HepG2 (cell line): ENCODE data around the gene GORASP2. TPM values are rescaled to one million over a fixed set of nuclear protein-coding genes. Genes with fewer than 3 reads are reported as not detected.

Experiments
- ATF7 ChIP-seq, 2 experiments: fragments of 450-650 bp in 1 of 2; sonication (generic) in 1 of 2; formaldehyde crosslinking in 1 of 2; IDR thresholded peaks; 2 replicates each; pipeline versions ENCODE4 v1.4.0 to v1.6.1; 2016 to 2020; ENCODE audit warnings: antibody characterized with exemption in 1 of 2, mild to moderate bottlenecking in 1 of 2, missing genetic modification reagents in 1 of 2
- KAT2B ChIP-seq: fragments of 150-350 bp; IDR thresholded peaks from 2 replicates; pipeline ENCODE4 v1.6.1; 2014; ENCODE audit warnings: low read depth, low read length, borderline replicate concordance
- PTBP1 ChIP-seq: fragments of 200-400 bp; formaldehyde crosslinking; IDR thresholded peaks from 2 replicates; pipeline ENCODE4 v1.6.1; 2018; ENCODE audit warnings: low read length, low read depth; ENCODE audit not compliant: poor library complexity, severe bottlenecking
- ZNF138 ChIP-seq: sonication (generic); formaldehyde crosslinking; IDR thresholded peaks from 2 replicates; pipeline ENCODE4 v1.5.0; 2020; ENCODE audit warnings: mild to moderate bottlenecking, low read depth, missing genetic modification reagents
- ZNF512 ChIP-seq: sonication (generic); formaldehyde crosslinking; IDR thresholded peaks from 2 replicates; pipeline ENCODE4 v1.4.0; 2020; ENCODE audit warnings: mild to moderate bottlenecking, missing genetic modification reagents
- ZNF674 ChIP-seq: sonication (generic); formaldehyde crosslinking; IDR thresholded peaks from 2 replicates; pipeline ENCODE4 v1.5.0; 2020; ENCODE audit warnings: low read depth, mild to moderate bottlenecking, missing genetic modification reagents
- polyA plus RNA-seq, 8 experiments: library from polyadenylated mRNA; depleted of rRNA in 3 of 8; stranded (reverse) in 7 of 8; unstranded in 1 of 8; fragments of >200 nt; fragmentation: Illumina TruSeq in 4 of 8; extraction: Trizol in 4 of 8; gene quantifications; 2 replicates each; pipeline versions ENCODE4 v1.2.1 to v1.2.3, GENCODE V29; 2011 to 2016; ENCODE audit warnings: low read depth in 4 of 8, missing spikeins in 1 of 8, mixed read lengths in 1 of 8; ENCODE audit not compliant: insufficient read depth in 1 of 8
- total RNA-seq, 5 experiments: library from RNA; depleted of rRNA; stranded (reverse); fragments of >200 nt; fragmentation: Illumina TruSeq; extraction: Trizol; gene quantifications; 2 replicates each; pipeline ENCODE4 v1.2.3, GENCODE V29; 2016; ENCODE audit warnings: low read depth in 1 of 5
- TF ChIP-seq, protein P1 (sequence below), 2 experiments: sonication (generic) in 1 of 2; formaldehyde crosslinking in 1 of 2; IDR thresholded peaks; 2 replicates each; pipeline versions ENCODE4 v1.4.0 to v1.6.1; 2016 to 2020; ENCODE audit warnings: borderline replicate concordance in 1 of 2, low read depth in 1 of 2, mild to moderate bottlenecking in 1 of 2, missing genetic modification reagents in 1 of 2
- TF ChIP-seq, protein P2 (sequence below): sonication (generic); formaldehyde crosslinking; IDR thresholded peaks from 2 replicates; pipeline ENCODE4 v1.8.1; 2022; ENCODE audit warnings: low read depth, mild to moderate bottlenecking, missing genetic modification reagents
- TF ChIP-seq, protein P3 (sequence below): sonication (generic); formaldehyde crosslinking; IDR thresholded peaks from 2 replicates; pipeline ENCODE4 v1.4.0; 2020; ENCODE audit warnings: low read depth, mild to moderate bottlenecking, missing genetic modification reagents
- TF ChIP-seq, protein P4 (sequence below): sonication (generic); formaldehyde crosslinking; IDR thresholded peaks from 2 replicates; pipeline ENCODE4 v1.4.0; 2020; ENCODE audit warnings: mild to moderate bottlenecking, missing genetic modification reagents, borderline replicate concordance

Gene GORASP2
- total and polyA plus RNA-seq, 2 of the 13 experiments (the other 11 are each of a cell fraction or from before 2014, with no cell fraction given) = 103 to 239 TPM

GRCh38 chr2:170928036-170928823 lies 823 bp upstream of the GORASP2 start (continued):
- TF ChIP-seq, protein P1, sequence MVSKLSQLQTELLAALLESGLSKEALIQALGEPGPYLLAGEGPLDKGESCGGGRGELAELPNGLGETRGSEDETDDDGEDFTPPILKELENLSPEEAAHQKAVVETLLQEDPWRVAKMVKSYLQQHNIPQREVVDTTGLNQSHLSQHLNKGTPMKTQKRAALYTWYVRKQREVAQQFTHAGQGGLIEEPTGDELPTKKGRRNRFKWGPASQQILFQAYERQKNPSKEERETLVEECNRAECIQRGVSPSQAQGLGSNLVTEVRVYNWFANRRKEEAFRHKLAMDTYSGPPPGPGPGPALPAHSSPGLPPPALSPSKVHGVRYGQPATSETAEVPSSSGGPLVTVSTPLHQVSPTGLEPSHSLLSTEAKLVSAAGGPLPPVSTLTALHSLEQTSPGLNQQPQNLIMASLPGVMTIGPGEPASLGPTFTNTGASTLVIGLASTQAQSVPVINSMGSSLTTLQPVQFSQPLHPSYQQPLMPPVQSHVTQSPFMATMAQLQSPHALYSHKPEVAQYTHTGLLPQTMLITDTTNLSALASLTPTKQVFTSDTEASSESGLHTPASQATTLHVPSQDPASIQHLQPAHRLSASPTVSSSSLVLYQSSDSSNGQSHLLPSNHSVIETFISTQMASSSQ (IDR thresholded peaks at IDR 0.05; ENCODE audit: low read depth) = no peak
- TF ChIP-seq, protein P1 (CRISPR knock-in tag; IDR thresholded peaks at IDR 0.05; ENCODE audit: borderline replicate concordance) = no peak
- 0 out of 2 replicates have a peak, but pooled peaks have one; percentile 18 for TF ChIP-seq ZNF674 (CRISPR knock-in tag)
- TF ChIP-seq, protein P2, sequence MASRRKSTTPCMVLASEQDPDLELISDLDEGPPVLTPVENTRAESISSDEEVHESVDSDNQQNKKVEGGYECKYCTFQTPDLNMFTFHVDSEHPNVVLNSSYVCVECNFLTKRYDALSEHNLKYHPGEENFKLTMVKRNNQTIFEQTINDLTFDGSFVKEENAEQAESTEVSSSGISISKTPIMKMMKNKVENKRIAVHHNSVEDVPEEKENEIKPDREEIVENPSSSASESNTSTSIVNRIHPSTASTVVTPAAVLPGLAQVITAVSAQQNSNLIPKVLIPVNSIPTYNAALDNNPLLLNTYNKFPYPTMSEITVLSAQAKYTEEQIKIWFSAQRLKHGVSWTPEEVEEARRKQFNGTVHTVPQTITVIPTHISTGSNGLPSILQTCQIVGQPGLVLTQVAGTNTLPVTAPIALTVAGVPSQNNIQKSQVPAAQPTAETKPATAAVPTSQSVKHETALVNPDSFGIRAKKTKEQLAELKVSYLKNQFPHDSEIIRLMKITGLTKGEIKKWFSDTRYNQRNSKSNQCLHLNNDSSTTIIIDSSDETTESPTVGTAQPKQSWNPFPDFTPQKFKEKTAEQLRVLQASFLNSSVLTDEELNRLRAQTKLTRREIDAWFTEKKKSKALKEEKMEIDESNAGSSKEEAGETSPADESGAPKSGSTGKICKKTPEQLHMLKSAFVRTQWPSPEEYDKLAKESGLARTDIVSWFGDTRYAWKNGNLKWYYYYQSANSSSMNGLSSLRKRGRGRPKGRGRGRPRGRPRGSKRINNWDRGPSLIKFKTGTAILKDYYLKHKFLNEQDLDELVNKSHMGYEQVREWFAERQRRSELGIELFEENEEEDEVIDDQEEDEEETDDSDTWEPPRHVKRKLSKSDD (CRISPR knock-in tag) = no peak; the same call in 1 of the 2 replicates
- no peak for TF ChIP-seq PTBP1
- TF ChIP-seq ATF7 (IDR thresholded peaks at IDR 0.05) = peak; percentile 61
- TF ChIP-seq ATF7 (CRISPR knock-in tag; IDR thresholded peaks at IDR 0.05) = no peak; the same call in 1 of the 2 replicates
- TF ChIP-seq, protein P3, sequence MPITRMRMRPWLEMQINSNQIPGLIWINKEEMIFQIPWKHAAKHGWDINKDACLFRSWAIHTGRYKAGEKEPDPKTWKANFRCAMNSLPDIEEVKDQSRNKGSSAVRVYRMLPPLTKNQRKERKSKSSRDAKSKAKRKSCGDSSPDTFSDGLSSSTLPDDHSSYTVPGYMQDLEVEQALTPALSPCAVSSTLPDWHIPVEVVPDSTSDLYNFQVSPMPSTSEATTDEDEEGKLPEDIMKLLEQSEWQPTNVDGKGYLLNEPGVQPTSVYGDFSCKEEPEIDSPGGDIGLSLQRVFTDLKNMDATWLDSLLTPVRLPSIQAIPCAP (CRISPR knock-in tag) = no peak
- TF ChIP-seq, protein P4, sequence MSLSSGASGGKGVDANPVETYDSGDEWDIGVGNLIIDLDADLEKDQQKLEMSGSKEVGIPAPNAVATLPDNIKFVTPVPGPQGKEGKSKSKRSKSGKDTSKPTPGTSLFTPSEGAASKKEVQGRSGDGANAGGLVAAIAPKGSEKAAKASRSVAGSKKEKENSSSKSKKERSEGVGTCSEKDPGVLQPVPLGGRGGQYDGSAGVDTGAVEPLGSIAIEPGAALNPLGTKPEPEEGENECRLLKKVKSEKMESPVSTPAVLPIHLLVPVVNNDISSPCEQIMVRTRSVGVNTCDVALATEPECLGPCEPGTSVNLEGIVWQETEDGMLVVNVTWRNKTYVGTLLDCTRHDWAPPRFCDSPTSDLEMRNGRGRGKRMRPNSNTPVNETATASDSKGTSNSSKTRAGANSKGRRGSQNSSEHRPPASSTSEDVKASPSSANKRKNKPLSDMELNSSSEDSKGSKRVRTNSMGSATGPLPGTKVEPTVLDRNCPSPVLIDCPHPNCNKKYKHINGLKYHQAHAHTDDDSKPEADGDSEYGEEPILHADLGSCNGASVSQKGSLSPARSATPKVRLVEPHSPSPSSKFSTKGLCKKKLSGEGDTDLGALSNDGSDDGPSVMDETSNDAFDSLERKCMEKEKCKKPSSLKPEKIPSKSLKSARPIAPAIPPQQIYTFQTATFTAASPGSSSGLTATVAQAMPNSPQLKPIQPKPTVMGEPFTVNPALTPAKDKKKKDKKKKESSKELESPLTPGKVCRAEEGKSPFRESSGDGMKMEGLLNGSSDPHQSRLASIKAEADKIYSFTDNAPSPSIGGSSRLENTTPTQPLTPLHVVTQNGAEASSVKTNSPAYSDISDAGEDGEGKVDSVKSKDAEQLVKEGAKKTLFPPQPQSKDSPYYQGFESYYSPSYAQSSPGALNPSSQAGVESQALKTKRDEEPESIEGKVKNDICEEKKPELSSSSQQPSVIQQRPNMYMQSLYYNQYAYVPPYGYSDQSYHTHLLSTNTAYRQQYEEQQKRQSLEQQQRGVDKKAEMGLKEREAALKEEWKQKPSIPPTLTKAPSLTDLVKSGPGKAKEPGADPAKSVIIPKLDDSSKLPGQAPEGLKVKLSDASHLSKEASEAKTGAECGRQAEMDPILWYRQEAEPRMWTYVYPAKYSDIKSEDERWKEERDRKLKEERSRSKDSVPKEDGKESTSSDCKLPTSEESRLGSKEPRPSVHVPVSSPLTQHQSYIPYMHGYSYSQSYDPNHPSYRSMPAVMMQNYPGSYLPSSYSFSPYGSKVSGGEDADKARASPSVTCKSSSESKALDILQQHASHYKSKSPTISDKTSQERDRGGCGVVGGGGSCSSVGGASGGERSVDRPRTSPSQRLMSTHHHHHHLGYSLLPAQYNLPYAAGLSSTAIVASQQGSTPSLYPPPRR (CRISPR knock-in tag) = no peak
- no peak for TF ChIP-seq ZNF512 (CRISPR knock-in tag)
- TF ChIP-seq ZNF138 (CRISPR knock-in tag) = no peak
- no peak for TF ChIP-seq KAT2B
